Astrocyte (in vitro differentiated cells and primary cell): ENCODE measurements around the gene IGHMBP2. TPM values are rescaled to one million over a fixed set of nuclear protein-coding genes. Genes with fewer than 3 reads are reported as not detected.
"Not testable (repeated sequence)": the region's sequence is repeated elsewhere in the genome, so short reads cannot be mapped to it uniquely, and the experiment has no call there.

Experiments
- DNase-seq: peaks from one replicate; pipeline ENCODE4 v3.0.0-alpha.2; 2010; ENCODE audit warnings: low read depth
- FAIRE-seq: peaks from 2 replicates; lab custom pipeline; 2011; peaks lifted over from hg19 to GRCh38; lab: Jason Lieb, UNC
- H2AFZ ChIP-seq: 2 replicates; pipeline ENCODE4 v1.6.0; 2012; ENCODE audit warnings: low read depth, low read length, inconsistent platforms
- H3K27ac ChIP-seq: 2 replicates; pipeline ENCODE4 v1.5.1; 2011; ENCODE audit warnings: low read depth, low read length, inconsistent platforms
- H3K27me3 ChIP-seq: 2 replicates; pipeline ENCODE4 v1.6.0; 2011; ENCODE audit warnings: low read length, inconsistent platforms; ENCODE audit not compliant: insufficient read depth
- H3K36me3 ChIP-seq: 2 replicates; pipeline ENCODE4 v1.5.1; 2011; ENCODE audit warnings: low read length, inconsistent platforms; ENCODE audit not compliant: insufficient read depth
- H3K4me1 ChIP-seq: 2 replicates; pipeline ENCODE4 v1.5.1; 2011; ENCODE audit warnings: low read length, inconsistent platforms; ENCODE audit not compliant: insufficient read depth
- H3K4me2 ChIP-seq: 2 replicates; pipeline ENCODE4 v1.6.0; 2012; ENCODE audit warnings: low read length, inconsistent platforms
- H3K4me3 ChIP-seq: 2 replicates; pipeline ENCODE4 v1.5.1; 2011; ENCODE audit warnings: low read depth, mild to moderate bottlenecking, low read length, inconsistent platforms; ENCODE audit not compliant: insufficient read depth
- H3K79me2 ChIP-seq: 2 replicates; pipeline ENCODE4 v1.6.0; 2012; ENCODE audit warnings: mild to moderate bottlenecking, low read length, inconsistent platforms; ENCODE audit not compliant: insufficient read depth
- H3K9ac ChIP-seq: 2 replicates; pipeline ENCODE4 v1.6.0; 2012; ENCODE audit warnings: mild to moderate bottlenecking, low read length, inconsistent platforms
- H3K9me3 ChIP-seq: 2 replicates; pipeline ENCODE4 v1.5.1; 2012; ENCODE audit warnings: low read depth, mild to moderate bottlenecking, low read length, inconsistent platforms; ENCODE audit not compliant: insufficient read depth
- H4K20me1 ChIP-seq: 2 replicates; pipeline ENCODE4 v1.6.0; 2012; ENCODE audit warnings: low read length, inconsistent platforms; ENCODE audit not compliant: insufficient read depth
- H3K27ac Mint-ChIP-seq: one replicate; pipeline ENCODE4 v1.8.0; 2021; ENCODE audit warnings: mild to moderate bottlenecking, mixed read lengths; ENCODE audit not compliant: unreplicated experiment
- H3K27me3 Mint-ChIP-seq: one replicate; pipeline ENCODE4 v1.8.0; 2021; ENCODE audit warnings: low read depth, mixed read lengths; ENCODE audit not compliant: unreplicated experiment
- H3K36me3 Mint-ChIP-seq: one replicate; pipeline ENCODE4 v1.8.0; 2021; ENCODE audit warnings: low read depth, mixed read lengths; ENCODE audit not compliant: unreplicated experiment
- H3K4me1 Mint-ChIP-seq: one replicate; pipeline ENCODE4 v1.8.0; 2021; ENCODE audit warnings: low read depth, mixed read lengths; ENCODE audit not compliant: unreplicated experiment
- H3K4me3 Mint-ChIP-seq: one replicate; pipeline ENCODE4 v1.8.0; 2021; ENCODE audit warnings: mild to moderate bottlenecking, moderate library complexity, mixed read lengths; ENCODE audit not compliant: unreplicated experiment
- H3K9me3 Mint-ChIP-seq: one replicate; pipeline ENCODE4 v1.8.0; 2021; ENCODE audit warnings: mild to moderate bottlenecking, mixed read lengths; ENCODE audit not compliant: unreplicated experiment
- CTCF ChIP-seq: IDR thresholded peaks from 2 replicates; pipeline ENCODE4 v1.5.1; 2011; ENCODE audit warnings: low read depth, mild to moderate bottlenecking, inconsistent platforms, low read length, moderate library complexity; ENCODE audit not compliant: insufficient read depth
- EZH2 ChIP-seq: IDR thresholded peaks from 2 replicates; pipeline ENCODE4 v1.6.1; 2012; ENCODE audit warnings: mild to moderate bottlenecking, low read length, inconsistent platforms; ENCODE audit not compliant: insufficient read depth
- total RNA-seq: library from RNA; stranded (reverse); gene quantifications from 2 replicates; pipeline ENCODE4 v1.2.1, GENCODE V29; 2021

Gene IGHMBP2
- total RNA-seq, 1 donor from 2014 or later, result 14.0 TPM

- TF ChIP-seq CTCF (no peak), EZH2 (no peak)
- H3K4me2 ChIP-seq, result peak overlapping the region; percentile 84
- H2AFZ ChIP-seq, result peak overlapping the region; percentile 80
- H3K27ac ChIP-seq, result no peak overlapping the region
- Mint-ChIP-seq H3K36me3 (no peaks in the 10 kb centered on the region), H3K9me3 (peaks cover 4% of the 10 kb centered on the region), H3K4me1 (no peaks in the 10 kb centered on the region), H3K4me3 (peak overlapping the region; percentile 15), H3K27ac (no peak overlapping the region), H3K27me3 (peaks cover 32% of the 10 kb centered on the region)
- DNase-seq, result peak; percentile 37
- H3K4me3 ChIP-seq, result peak overlapping the region; percentile 52
- FAIRE-seq, result no peak
- H3K4me1 ChIP-seq, result no peaks in the 10 kb centered on the region
- H3K9ac ChIP-seq, result peak overlapping the region; percentile 14
- peaks cover 21% of the 10 kb centered on the region for H3K27me3 ChIP-seq
- no peaks in the 10 kb centered on the region for H4K20me1 ChIP-seq
- H3K36me3 ChIP-seq, result no peaks in the 10 kb centered on the region
- H3K79me2 ChIP-seq, result no peaks in the 10 kb centered on the region
- H3K9me3 ChIP-seq, result peaks cover 2% of the 10 kb centered on the region
Measured at GRCh38 chr11:68855205-68855981, 48.3 kb upstream of the IGHMBP2 start.

- H3K27me3 Mint-ChIP-seq, result peaks cover 25% of the 10 kb centered on the region
- not testable (repeated sequence) for H3K4me1 Mint-ChIP-seq, H3K27ac ChIP-seq, H2AFZ ChIP-seq, H3K9ac ChIP-seq, H3K36me3 Mint-ChIP-seq, H3K79me2 ChIP-seq, H3K27ac Mint-ChIP-seq, H3K4me1 ChIP-seq, FAIRE-seq, H3K4me2 ChIP-seq, H3K9me3 ChIP-seq, H3K4me3 ChIP-seq, DNase-seq, H3K36me3 ChIP-seq, H3K9me3 Mint-ChIP-seq, H4K20me1 ChIP-seq, H3K4me3 Mint-ChIP-seq
- peaks cover 19% of the 10 kb centered on the region for H3K27me3 ChIP-seq
Measured at GRCh38 chr11:68856425-68857030, 47.2 kb upstream of the IGHMBP2 start.

DNA sequence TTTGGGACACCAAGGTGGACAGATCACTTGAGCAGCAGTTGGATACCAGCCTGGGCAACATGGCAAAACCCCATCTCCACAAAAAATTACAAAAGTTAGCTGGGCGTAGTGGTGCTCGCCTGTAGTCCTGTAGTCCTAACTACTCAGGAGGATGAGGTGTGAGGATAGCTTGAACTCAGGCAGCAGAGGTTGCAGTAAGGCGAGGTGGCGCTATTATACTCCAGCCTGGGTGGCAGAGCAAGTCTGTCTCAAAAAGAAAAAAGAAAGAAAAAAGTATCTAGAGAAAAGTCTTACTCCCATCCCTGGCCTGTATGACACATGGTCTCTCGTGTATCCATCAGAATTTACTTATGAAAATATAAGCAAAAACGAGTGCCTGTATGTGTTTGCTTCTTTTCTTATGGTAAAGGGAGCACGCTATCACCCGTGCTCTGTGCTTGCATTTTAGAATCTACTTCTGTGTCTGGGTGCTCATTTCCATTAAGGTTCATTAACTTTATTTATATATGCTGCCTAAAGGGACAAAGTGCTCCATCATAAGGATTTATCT lies 46.6 kb upstream of the IGHMBP2 start:
- peaks cover 3% of the 10 kb centered on the region for H3K9me3 Mint-ChIP-seq
- Histone ChIP-seq H3K4me3 (no peak overlapping the region), H4K20me1 (no peaks in the 10 kb centered on the region), H3K36me3 (no peaks in the 10 kb centered on the region), H3K4me1 (no peaks in the 10 kb centered on the region), H3K9me3 (peaks cover 2% of the 10 kb centered on the region), H3K79me2 (no peaks in the 10 kb centered on the region), H2AFZ (no peak overlapping the region), H3K4me2 (no peak overlapping the region), H3K9ac (no peak overlapping the region), H3K27me3 (peaks cover 19% of the 10 kb centered on the region), H3K27ac (no peak overlapping the region)
- peaks cover 20% of the 10 kb centered on the region for H3K27me3 Mint-ChIP-seq
- H3K27ac Mint-ChIP-seq, result no peak overlapping the region
- no peak for TF ChIP-seq CTCF
- no peak for TF ChIP-seq EZH2
- H3K4me3 Mint-ChIP-seq, result no peak overlapping the region
- DNase-seq (no peak), FAIRE-seq (no peak)
- H3K4me1 Mint-ChIP-seq, result no peaks in the 10 kb centered on the region
- H3K36me3 Mint-ChIP-seq, result no peaks in the 10 kb centered on the region
